Right ventricle myocardium superior (tissue), 1 donor: ENCODE measurements around the gene GXYLT1. TPM values are rescaled to one million over a fixed set of nuclear protein-coding genes. Genes with fewer than 3 reads are reported as not detected.

Source experiments
- ATAC-seq: fragments of 200-7000 bp; cut with Tn5 transposase; one replicate; pipeline ENCODE4 v1.9.1; 2020; ENCODE audit warnings: mild to moderate bottlenecking; ENCODE audit not compliant: poor library complexity
- DNase-seq: peaks from one replicate; pipeline ENCODE4 v3.0.0-alpha.2; 2020
- intact Hi-C: fragments of 100-400 bp; cut with DNase I; formaldehyde crosslinking; loops from one replicate; pipeline ENCODE4 v1.11.2; 2022
- total RNA-seq: library from RNA; stranded (reverse); fragmentation: NEBNext Ultra II Directional; extraction: Animal tissue kit (Norgen Biotek cat#: 25700); gene quantifications from one replicate; pipeline ENCODE4 v1.2.1, GENCODE V29; 2021
- donor health status: DM: no; HTN: yes; CAD: no; lungs with severe emphysema.

Gene GXYLT1
- total RNA-seq, 1 donor from 2014 or later, result 4.3 TPM

DNA sequence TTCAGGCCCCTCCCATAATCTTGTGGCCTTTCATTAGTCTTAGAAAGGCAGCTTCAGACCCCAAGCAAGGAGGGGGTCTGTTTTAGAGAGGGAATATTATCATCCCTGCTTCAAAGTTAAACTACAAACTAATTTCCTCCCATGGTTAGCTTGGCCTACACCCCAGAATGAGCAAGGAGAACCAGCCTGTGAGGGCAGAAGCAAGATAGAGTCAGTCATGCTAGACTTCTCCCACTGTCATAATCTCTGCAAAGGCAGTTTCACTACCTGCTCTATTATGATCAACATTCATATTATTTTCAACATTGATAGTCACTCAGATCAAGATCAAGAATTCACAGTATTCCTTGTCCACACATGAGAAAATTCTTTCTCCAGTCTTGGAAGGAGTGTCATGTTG lies 105.1 kb downstream of the GXYLT1 start:
- ATAC-seq (no peak), DNase-seq (no peak)
- intact Hi-C loops, result no loop called here

DNA sequence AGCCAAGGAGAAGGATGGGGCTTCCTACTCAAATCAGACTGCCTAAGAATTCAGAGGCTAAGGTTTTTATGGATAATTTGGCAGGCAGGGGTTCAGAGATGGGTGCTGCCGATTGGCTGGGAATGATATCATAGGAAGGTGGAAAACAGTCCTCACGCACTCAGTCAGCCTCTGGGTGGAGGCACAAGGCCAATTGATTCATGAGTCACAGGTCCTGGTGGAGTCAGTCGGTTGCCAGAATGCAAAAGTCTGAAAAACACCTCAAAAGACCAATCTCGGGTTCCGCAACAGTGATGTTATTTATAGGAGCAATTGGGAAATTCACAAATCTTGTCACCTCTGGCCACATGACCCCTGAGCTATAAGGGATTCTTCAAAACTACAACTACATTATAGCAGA lies 105.5 kb downstream of the GXYLT1 start:
- intact Hi-C loops, result no loop called here
- ATAC-seq (no peak), DNase-seq (no peak)

DNA sequence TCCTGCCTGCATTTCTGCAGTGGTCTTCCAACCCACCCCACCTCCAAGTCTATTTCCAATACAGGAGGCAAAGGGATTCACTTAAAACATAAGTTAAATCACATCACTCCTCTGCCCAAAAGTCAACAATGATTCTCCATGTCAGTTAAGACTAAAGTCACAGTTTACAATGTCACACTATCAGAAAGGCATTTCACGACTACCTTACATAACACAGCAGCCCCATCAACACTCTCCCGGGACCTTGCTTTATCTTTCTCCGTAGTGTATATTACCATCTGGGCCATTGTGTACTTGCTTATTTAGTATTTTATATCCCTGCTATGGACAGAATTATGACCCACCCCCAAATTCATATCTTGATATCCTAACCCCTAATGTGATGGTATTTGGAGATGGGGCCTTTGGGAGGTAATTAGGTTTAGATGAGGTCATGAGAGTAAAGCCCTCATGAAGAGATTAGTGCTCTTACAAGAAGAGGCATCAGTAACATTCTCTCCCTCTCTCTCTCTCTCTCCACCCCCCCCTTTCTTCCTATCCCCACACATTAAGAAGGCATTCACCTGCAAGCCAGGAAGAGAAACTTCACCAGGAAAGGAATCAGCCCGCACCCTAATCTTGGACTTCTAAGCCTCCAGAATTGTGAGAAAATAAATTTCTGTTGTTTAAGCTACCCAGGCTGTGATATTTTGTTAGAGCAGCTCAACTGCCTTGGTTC lies 112.7 kb downstream of the GXYLT1 start:
- no peak for ATAC-seq
- intact Hi-C loops, result no loop called here

More for the DNA sequence above, 112.7 kb downstream of the GXYLT1 start:
- no peak for DNase-seq

Other genes starting within 250 kb of the GXYLT1 start
- 75.8 TPM for gene YAF2, start 93.4 kb upstream of the GXYLT1 start, total RNA-seq
- gene ZCRB1, start 181.2 kb upstream of the GXYLT1 start, total RNA-seq, result 59.0 TPM
- gene PPHLN1, start 181.3 kb upstream of the GXYLT1 start, total RNA-seq, result 23.3 TPM